ENCODE data around the gene ADAMTS19.

ADAMTS19 gene

DNA sequence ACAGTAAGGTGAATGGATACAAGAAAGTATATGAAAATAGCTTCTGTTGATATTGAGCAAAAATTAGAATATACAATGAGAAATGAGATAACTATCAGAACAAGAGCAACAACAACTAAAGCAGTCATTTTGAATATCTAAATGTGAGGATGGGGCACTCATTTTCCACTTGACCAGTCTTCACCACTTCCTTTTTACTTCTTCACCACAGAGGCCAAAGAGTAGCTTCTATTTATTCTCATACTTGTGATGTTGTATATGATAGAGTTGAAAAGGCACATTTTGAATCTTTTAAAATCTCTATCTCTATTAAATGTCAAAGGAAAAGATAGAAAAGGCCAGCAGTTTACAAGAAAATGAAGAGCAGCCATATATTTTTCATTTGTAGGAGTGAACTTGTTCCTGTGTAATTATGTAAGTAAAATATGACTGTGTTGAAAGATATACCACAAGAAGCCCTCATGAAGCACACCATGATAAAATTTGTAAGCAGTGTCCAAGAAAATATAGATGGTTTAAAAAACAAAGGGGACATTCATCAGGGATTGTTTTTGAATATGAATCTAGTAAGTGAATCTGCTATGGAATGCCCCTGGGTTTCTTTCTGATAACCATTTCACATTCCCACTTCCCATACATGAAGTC is 39.2 kb downstream of the ADAMTS19 start:
- intact Hi-C loops (cut with DNase I; ENCODE audit: low total_unique reads), result no loop called here
- H3K9me3 ChIP-seq, result no peaks in the 10 kb centered on the region
- TF ChIP-seq CTCF (IDR thresholded peaks at IDR 0.05), result no peak
- H3K4me1 ChIP-seq, result peaks cover 0 to 2% (median 0%) of the 10 kb centered on the region in 4 donors
- no peak overlapping the region for H3K4me3 ChIP-seq
- H3K36me3 ChIP-seq, result no peaks in the 10 kb centered on the region
- no peak overlapping the region for H3K27ac ChIP-seq
- H3K27me3 ChIP-seq, result no peaks in the 10 kb centered on the region
- DNase-seq, result no peak

GRCh38 chr5:129500101-129500500 is 40.0 kb downstream of the ADAMTS19 start:
- Histone ChIP-seq H3K9me3 (no peaks in the 10 kb centered on the region), H3K27ac (no peak overlapping the region), H3K4me3 (no peak overlapping the region), H3K36me3 (no peaks in the 10 kb centered on the region), H3K4me1 (peaks cover 0 to 2% (median 0%) of the 10 kb centered on the region in 4 donors), H3K27me3 (no peaks in the 10 kb centered on the region)
- intact Hi-C loops (cut with DNase I; ENCODE audit: low total_unique reads), result no loop called here
- no peak for DNase-seq
- no peak for TF ChIP-seq CTCF (IDR thresholded peaks at IDR 0.05)

GRCh38 chr5:129506086-129506485 is 46.0 kb downstream of the ADAMTS19 start:
- no peaks in the 10 kb centered on the region for H3K9me3 ChIP-seq
- intact Hi-C loops (cut with DNase I; ENCODE audit: low total_unique reads), result no loop called here
- H3K4me3 ChIP-seq, result no peak overlapping the region

GRCh38 chr5:129506950-129507349 is 46.9 kb downstream of the ADAMTS19 start:
- no peak for DNase-seq
- no peaks in the 10 kb centered on the region for H3K9me3 ChIP-seq
- H3K27me3 ChIP-seq, result no peaks in the 10 kb centered on the region
- no peak for TF ChIP-seq CTCF (IDR thresholded peaks at IDR 0.05)
- no peak overlapping the region for H3K27ac ChIP-seq
- no peaks in the 10 kb centered on the region for H3K4me1 ChIP-seq
- no peaks in the 10 kb centered on the region for H3K36me3 ChIP-seq
- intact Hi-C loops (cut with DNase I; ENCODE audit: low total_unique reads), result no loop called here
- no peak overlapping the region for H3K4me3 ChIP-seq

More at GRCh38 chr5:129506086-129506485, 46.0 kb downstream of the ADAMTS19 start:
- Histone ChIP-seq H3K36me3 (no peaks in the 10 kb centered on the region), H3K27me3 (no peaks in the 10 kb centered on the region), H3K27ac (no peak overlapping the region), H3K4me1 (no peaks in the 10 kb centered on the region)
- no peak for TF ChIP-seq CTCF (IDR thresholded peaks at IDR 0.05)
- no peak for DNase-seq

DNA sequence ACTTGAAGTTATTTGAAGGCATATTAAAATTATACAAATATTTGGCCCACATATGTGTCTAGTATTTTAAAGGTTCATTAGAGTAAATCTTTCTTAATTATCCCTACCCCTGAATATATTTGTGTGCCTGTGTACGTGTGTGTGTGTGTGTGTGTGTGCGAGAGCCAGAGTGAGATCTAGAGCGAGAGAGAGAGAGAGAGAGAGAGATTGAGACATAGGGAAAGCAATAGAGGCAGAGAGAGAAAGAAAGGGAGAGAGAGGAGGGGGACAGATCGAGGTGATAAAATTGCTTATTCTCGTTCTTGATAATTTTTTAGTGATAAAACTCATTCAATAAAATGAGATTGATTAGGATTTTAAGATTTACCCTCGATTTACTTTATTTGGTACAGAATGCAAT is 47.4 kb downstream of the ADAMTS19 start:
- no peak for DNase-seq
- Histone ChIP-seq H3K4me3 (no peak overlapping the region), H3K9me3 (no peaks in the 10 kb centered on the region), H3K36me3 (no peaks in the 10 kb centered on the region), H3K4me1 (no peaks in the 10 kb centered on the region), H3K27me3 (no peaks in the 10 kb centered on the region), H3K27ac (no peak overlapping the region)
- TF ChIP-seq CTCF (IDR thresholded peaks at IDR 0.05), result no peak
- intact Hi-C loops (cut with DNase I; ENCODE audit: low total_unique reads), result no loop called here

DNA sequence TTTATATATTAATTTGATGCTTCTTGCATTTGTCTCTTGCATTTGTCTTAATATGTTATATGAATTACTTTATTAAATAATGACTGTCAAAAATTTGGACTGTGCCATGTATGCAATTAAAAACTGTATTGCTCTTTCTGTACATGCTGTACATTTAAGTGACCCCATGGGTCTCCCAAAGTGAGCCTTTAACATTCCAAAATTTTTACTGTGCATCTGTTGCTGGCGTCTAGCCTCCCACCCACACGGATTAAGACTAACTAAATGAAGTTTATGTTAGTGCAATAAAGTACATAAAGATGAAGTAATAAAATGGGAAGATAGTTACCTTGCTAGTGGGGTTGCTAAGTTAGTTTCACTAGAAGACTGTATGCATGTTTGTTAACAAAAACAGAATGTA is 48.5 kb downstream of the ADAMTS19 start:
- Histone ChIP-seq H3K27ac (no peak overlapping the region), H3K27me3 (no peaks in the 10 kb centered on the region), H3K36me3 (no peaks in the 10 kb centered on the region), H3K4me1 (no peaks in the 10 kb centered on the region), H3K4me3 (no peak overlapping the region), H3K9me3 (no peaks in the 10 kb centered on the region)
- intact Hi-C loops (cut with DNase I; ENCODE audit: low total_unique reads), result no loop called here
- no peak for DNase-seq
- TF ChIP-seq CTCF (IDR thresholded peaks at IDR 0.05), result no peak

Data from tibial artery (tissue), 4 donors.